H1 (cell line): ENCODE data around the gene HIGD2A. TPM values are rescaled to one million over a fixed set of nuclear protein-coding genes. Genes with fewer than 3 reads are reported as not detected.

Source experiments
- CBX8 ChIP-seq: fragments of 300-800, 300-1000 bp; sonication (generic); IDR thresholded peaks from 2 replicates; pipeline ENCODE4 v1.7.1; 2016; ENCODE audit warnings: low read depth, low read length, borderline replicate concordance
- CHD1 ChIP-seq: IDR thresholded peaks from 2 replicates; pipeline ENCODE4 v1.6.1; 2012; ENCODE audit warnings: low read depth, low read length, improper control_type of control experiment
- KDM4A ChIP-seq: IDR thresholded peaks from one replicate; pipeline ENCODE4 v1.7.1; 2012; ENCODE audit warnings: low read depth, mild to moderate bottlenecking, moderate library complexity, low read length, inconsistent platforms; ENCODE audit not compliant: severe bottlenecking
- RFX5 ChIP-seq: IDR thresholded peaks from 2 replicates; pipeline ENCODE4 v1.6.1; 2011; ENCODE audit warnings: low read depth, low read length, improper control_type of control experiment, borderline replicate concordance
- SIN3A ChIP-seq, 2 experiments: IDR thresholded peaks in 1 of 2; conservative IDR thresholded peaks in 1 of 2; 2 replicates each; pipeline ENCODE4 v1.6.1; 2011 to 2012; ENCODE audit warnings: low read length in 2 of 2, improper control_type of control experiment in 1 of 2, low read depth in 1 of 2, mild to moderate bottlenecking in 1 of 2
- polyA plus RNA-seq, 7 experiments: library from polyadenylated mRNA; depleted of rRNA in 3 of 7; stranded (reverse) in 5 of 7; unstranded in 2 of 7; fragments of >200 nt in 5 of 7; fragments of 200-250 nt in 2 of 7; gene quantifications; 1 replicate in 5 of 7; 2 replicates in 1 of 7; 4 replicates in 1 of 7; pipeline versions ENCODE4 v1.2.1 to v1.2.3, GENCODE V29; 2011 to 2013; ENCODE audit warnings: missing spikeins in 2 of 7, mixed read lengths in 2 of 7
- total RNA-seq: library from RNA; stranded (reverse); fragmentation: NEBNext Ultra II Directional; extraction: Animal tissue kit (Norgen Biotek cat#: 25700); gene quantifications from 2 replicates; pipeline ENCODE4 v1.2.1, GENCODE V29; 2021
- TF ChIP-seq, protein P1 (sequence below): IDR thresholded peaks from 2 replicates; pipeline ENCODE4 v1.6.1; 2012; ENCODE audit warnings: inconsistent platforms

HIGD2A gene
- total and polyA plus RNA-seq, 2 of the 8 experiments (the other 6 are each of a cell fraction or from before 2014, with no cell fraction given): 95.5 to 264 TPM

DNA sequence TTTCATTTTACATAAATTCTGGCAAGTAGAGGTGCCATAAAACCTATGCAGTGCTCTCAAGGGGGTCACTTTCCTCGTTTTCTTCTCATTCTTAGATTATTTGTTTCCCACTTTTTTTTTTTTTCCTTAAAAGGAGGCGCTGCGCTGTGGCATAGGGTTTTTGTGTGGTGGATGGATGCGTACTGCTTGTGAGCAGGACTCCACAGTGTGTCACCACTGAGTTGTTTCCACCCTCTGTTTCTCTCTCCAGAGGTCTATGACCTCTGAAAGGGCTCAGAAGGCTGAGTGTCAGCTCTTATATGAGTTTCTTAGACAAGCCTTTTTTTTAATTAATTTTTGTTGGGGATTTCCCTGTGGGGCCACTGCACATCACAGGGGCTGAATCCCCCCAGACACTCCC, 41.4 kb downstream of the HIGD2A start (continued):
- TF ChIP-seq RFX5: no peak
- no peak for TF ChIP-seq KDM4A
- TF ChIP-seq, protein P1, sequence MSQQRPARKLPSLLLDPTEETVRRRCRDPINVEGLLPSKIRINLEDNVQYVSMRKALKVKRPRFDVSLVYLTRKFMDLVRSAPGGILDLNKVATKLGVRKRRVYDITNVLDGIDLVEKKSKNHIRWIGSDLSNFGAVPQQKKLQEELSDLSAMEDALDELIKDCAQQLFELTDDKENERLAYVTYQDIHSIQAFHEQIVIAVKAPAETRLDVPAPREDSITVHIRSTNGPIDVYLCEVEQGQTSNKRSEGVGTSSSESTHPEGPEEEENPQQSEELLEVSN: no peak
- no peak for TF ChIP-seq CHD1
- TF ChIP-seq SIN3A (conservative IDR thresholded peaks at IDR 0.05 in 1 of 2, IDR thresholded peaks at IDR 0.05 in 1 of 2; ENCODE audit: low read depth in 1 of 2, low read length in 2 of 2): no peak
- no peak for TF ChIP-seq CBX8
